Stimulated activated CD4-positive, alpha-beta T cell treated with anti-CD3 and anti-CD28 coated beads, Interleukin-15, amount 100 ng/mL, for 48 hours (primary cell): ENCODE measurements around the gene ORC6.

Experiments used
- DNase-seq, 2 donors: peaks; one replicate each; pipeline ENCODE4 v3.0.0-alpha.2; 2020; ENCODE audit warnings: low read depth in 2 of 2

The ORC6 gene

GRCh38 chr16:46731691-46732555, 42.5 kb downstream of the ORC6 start:
- no peak for DNase-seq

GRCh38 chr16:46732561-46732960, 43.1 kb downstream of the ORC6 start:
- no peak for DNase-seq

- DNase-seq, result no peak
Measured at GRCh38 chr16:46733319-46733830, 43.9 kb downstream of the ORC6 start.

- DNase-seq, result no peak
Measured at GRCh38 chr16:46736695-46737094, 47.2 kb downstream of the ORC6 start.

- DNase-seq, result no peak
Measured at GRCh38 chr16:46737621-46738214, 48.3 kb downstream of the ORC6 start.

GRCh38 chr16:46739934-46740333, 50.5 kb downstream of the ORC6 start:
- no peak for DNase-seq

GRCh38 chr16:46743232-46743719, 53.8 kb downstream of the ORC6 start:
- DNase-seq, result no peak

GRCh38 chr16:46745617-46746016, 56.2 kb downstream of the ORC6 start:
- DNase-seq, result no peak

GRCh38 chr16:46746821-46747776, 57.6 kb downstream of the ORC6 start:
- no peak for DNase-seq
